ENCODE results near the gene KIAA2012.

KIAA2012 gene

GRCh38 chr2:202044777-202045176 lies 28.3 kb upstream of the KIAA2012 start:
- no peak for DNase-seq

GRCh38 chr2:202046572-202046971 lies 26.5 kb upstream of the KIAA2012 start:
- no peak for DNase-seq

GRCh38 chr2:202049092-202049728 lies 23.8 kb upstream of the KIAA2012 start:
- no peak for DNase-seq

GRCh38 chr2:202049840-202050239 lies 23.2 kb upstream of the KIAA2012 start:
- DNase-seq: no peak

- no peak for DNase-seq
These were observed 22.4 kb upstream of the KIAA2012 start for GRCh38 chr2:202050652-202051051.

GRCh38 chr2:202051499-202052161 lies 21.4 kb upstream of the KIAA2012 start:
- no peak for DNase-seq

- DNase-seq: no peak
These were observed 20.8 kb upstream of the KIAA2012 start for GRCh38 chr2:202052235-202052634.

GRCh38 chr2:202054679-202055078 lies 18.4 kb upstream of the KIAA2012 start:
- no peak for DNase-seq

- DNase-seq: no peak
These were observed 16.4 kb upstream of the KIAA2012 start for GRCh38 chr2:202056611-202057010.

- DNase-seq: no peak
These were observed 12.8 kb upstream of the KIAA2012 start for GRCh38 chr2:202060218-202060617.

GRCh38 chr2:202061695-202062094 lies 11.4 kb upstream of the KIAA2012 start:
- DNase-seq: no peak

GRCh38 chr2:202064171-202064880 lies 8.7 kb upstream of the KIAA2012 start:
- DNase-seq: no peak

GRCh38 chr2:202064881-202065230 lies 8.2 kb upstream of the KIAA2012 start:
- no peak for DNase-seq

- DNase-seq: no peak
These were observed 7.2 kb upstream of the KIAA2012 start for GRCh38 chr2:202065876-202066275.

- no peak for DNase-seq
These were observed 6.2 kb upstream of the KIAA2012 start for GRCh38 chr2:202066875-202067274.

- DNase-seq: no peak
These were observed 5.5 kb upstream of the KIAA2012 start for GRCh38 chr2:202067589-202067988.

GRCh38 chr2:202069170-202070067 lies 3.6 kb upstream of the KIAA2012 start:
- DNase-seq: no peak

GRCh38 chr2:202071107-202071506 lies 1.9 kb upstream of the KIAA2012 start:
- no peak for DNase-seq

- DNase-seq: no peak
These were observed 829 bp upstream of the KIAA2012 start for GRCh38 chr2:202072226-202072625.

GRCh38 chr2:202074324-202074723 lies 1.3 kb downstream of the KIAA2012 start:
- no peak for DNase-seq

GRCh38 chr2:202079310-202079709 lies 6.3 kb downstream of the KIAA2012 start:
- DNase-seq: no peak

- no peak for DNase-seq
These were observed 11.2 kb downstream of the KIAA2012 start for GRCh38 chr2:202084265-202084664.

GRCh38 chr2:202088777-202089176 lies 15.7 kb downstream of the KIAA2012 start:
- no peak for DNase-seq

Measured in stimulated activated CD4-positive, alpha-beta T cell treated with anti-CD3 and anti-CD28 coated beads, Interleukin-4, amount 100 ng/mL, for 1 hour (primary cell).